HG02840 (cell line): ENCODE measurements around the gene NOC3L.

Source experiments
- ATAC-seq: cut with Tn5 transposase; IDR thresholded peaks from one replicate; pipeline ENCODE4 v1.9.1; 2021; ENCODE audit warnings: mild to moderate bottlenecking, moderate library complexity, moderate number of reproducible peaks; ENCODE audit not compliant: unreplicated experiment, low FRiP score

The NOC3L gene

DNA sequence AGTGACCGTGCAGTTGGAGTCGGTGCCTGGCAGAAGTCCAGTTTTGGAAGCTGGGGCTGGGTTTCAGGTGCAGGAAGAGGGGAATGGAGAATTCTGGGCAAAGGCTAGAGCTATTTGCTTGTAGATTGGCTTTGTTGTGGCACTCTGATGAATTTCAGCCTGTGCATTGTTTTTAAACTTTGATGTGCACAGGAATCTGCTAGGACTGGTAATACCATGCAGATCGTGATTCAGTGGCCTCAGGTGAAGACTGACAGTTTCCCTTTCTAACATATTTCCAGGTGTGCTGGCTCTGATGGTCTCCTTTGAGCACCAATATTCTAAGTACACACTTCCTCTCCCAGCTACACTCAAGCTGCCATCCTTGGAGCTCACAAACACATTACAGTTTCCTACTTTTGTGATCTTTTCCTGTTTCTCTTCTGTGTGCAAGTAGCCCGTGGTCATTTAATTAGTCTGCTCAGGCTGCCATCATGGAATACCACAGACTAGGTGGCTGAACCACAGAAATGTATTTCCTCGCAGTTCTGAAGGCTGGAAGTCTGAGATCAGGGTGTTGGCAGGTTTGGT is 55.6 kb downstream of the NOC3L start:
- no peak for ATAC-seq

DNA sequence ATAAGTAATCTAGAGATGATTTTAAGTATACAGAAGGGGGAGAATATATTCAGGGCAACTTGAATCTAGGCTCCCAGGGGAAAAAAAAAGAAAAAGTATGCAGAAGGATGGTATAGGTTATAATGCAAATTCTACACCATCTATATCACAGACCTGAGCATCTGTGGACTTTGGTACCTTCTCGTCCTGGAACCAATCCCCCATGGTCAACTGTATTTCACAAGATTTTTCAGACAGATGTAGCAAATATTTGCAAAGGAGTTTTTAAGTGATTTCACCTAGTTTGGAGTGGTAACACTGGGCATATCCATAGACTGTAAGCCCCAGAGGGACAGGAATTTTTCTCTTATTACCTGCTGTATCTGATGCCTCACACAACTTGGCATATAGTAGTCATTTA is 58.8 kb downstream of the NOC3L start:
- ATAC-seq, result no peak

DNA sequence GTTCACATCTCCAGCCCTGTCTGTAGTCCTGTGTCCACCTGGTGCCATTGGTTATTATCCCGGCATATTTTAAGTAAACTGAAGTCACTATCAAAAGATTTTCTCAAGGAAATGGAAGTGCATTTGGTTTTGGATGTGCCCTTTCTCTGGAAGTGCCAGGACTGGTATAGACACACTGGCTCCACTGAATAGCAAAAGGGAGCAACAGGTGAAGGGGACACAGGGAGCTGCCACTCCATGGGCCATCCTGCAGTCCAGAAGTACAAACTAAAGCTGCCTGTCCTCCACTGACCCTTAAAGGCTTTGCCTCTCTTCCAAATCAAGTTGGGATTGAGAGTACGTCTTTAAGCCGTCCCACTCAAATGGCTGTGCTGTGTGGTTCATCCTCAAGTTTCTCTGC is 62.7 kb downstream of the NOC3L start:
- ATAC-seq, result no peak

DNA sequence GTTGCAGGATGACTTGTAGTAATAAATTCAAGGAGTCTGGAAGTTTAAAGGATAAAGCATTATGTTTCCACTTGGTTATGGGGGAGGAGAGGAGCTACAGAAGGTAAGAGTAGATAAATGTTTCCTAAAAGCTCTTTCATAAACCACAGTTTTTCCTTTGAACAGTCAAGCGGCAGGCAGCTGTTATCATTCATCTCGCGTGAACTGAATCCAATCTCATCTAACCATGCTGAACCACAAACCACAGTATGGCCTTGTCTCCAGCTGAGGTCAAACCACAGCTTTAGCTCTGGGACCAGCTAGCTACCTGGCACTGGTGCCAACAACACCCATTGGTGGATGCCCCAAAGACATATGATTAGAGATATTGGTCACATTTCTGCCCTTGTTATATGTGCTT is 63.3 kb downstream of the NOC3L start:
- no peak for ATAC-seq

DNA sequence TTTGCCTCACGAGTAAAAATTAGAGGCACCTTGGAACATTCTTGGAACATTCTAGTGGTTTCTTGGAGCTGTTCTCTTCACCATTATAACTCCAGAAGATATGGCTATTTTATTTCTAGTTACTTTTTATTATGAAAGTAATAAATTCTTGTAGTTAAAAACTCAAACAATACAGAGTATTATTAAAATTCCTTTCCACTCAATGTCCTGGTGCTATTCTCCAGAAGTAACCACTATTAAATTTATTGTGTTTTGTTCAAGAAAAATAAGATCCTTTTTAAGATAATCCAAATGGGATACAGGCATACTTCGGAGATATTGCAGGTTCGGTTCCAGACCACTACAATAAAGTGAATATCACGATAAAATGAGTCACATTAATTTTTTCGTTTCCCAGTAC is 68.6 kb downstream of the NOC3L start:
- no peak for ATAC-seq

DNA sequence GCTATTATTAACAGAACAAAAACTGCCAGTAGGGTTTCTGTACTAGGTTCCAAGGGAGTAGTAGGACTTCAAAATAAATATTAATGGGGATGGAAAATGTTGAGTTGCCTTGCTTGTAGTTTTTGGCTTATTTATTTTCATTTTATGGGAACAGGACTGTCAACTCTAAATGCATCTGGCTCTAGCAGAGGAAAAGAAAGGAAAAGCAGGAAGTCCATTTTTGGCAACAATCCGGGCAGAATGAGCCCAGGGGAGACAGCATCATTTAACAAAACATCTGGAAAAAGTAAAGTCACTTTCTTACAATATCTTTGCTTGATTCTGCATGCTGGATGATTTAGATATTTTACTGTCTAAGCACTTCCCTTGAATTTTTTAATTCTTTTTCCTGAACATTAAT is 69.4 kb downstream of the NOC3L start:
- no peak for ATAC-seq

DNA sequence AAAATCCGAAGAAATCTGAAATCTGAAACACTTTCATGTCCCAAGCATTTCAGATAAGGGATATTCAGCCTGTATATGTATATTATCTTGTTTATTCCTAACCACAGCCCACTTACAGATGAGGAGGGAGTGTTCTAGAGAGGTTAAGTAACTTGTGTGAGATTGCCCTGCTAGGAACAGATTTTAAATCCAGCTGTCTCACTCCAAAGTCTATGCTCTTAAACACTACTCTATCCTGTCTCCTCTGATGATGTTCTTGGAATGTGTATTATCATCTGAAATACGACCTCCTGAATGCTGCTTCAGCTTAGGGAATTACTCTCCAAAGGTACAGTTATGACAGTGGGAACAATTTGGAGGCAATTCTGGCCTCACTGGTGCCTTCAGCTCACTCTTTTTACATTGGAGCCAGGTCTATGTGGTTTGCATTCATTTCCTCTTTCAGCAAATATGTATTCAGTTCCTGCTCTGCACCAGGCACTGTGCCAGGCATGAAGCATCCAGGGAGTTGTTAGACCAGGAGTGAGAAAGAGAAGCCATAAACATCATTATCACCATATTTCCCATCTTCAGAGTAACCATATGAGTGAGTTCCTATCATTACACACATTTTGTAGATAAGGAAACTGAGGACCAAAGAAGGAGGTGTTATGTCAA is 70.2 kb downstream of the NOC3L start:
- ATAC-seq, result no peak

DNA sequence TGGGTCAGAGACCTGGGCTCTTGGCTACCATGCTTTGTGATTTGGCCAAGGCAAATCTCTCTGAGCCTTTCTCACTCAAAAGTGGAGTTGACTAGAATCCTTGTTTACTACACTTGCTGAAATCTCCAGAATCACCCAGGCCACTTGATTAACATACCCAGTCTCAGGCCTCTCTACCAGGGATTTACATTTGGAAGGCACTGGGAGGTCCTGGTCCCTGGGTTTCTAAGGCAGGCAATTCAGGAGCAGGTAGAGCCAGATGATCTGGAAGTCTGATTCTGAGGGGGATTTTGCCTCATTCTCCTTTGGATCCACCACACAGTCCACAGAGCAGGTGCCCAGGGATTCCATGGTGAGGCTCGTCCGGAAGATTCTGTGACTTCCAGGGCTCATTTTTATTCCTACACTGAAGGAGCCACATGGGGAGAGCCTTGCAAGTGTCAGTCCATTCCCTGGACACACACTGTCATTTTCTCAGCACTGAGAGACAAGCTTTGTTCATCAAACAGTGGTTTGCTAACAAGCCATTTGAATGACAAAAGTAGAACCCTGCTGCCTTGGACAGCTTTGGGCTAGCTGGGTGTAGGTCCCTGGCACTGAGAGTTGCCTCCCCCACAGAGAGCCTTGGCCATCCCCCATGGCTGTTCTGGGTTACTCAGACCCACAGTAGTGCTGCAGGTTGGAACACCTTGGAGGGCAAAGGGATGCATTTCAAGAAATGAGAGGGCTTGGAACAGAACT is 74.2 kb downstream of the NOC3L start:
- ATAC-seq, result no peak

DNA sequence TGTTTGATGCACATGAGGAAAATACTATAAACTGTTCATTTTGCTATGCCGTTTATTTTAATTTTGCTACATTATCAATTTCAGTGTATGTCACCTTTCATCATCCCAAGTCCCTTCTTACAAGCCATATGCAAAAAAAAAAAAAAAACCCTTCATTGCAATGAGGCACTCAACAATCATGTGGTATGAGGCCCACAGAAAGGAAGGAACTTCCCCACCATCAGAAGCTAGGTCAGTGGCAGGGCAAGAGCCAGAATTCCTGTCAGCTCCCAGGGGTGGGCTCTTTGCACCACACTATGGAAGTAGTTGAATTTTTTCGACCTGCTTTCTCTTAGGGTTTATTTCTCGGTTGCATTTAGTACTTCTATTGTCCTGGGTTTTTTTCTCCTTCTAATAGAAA is 75.4 kb downstream of the NOC3L start:
- no peak for ATAC-seq

DNA sequence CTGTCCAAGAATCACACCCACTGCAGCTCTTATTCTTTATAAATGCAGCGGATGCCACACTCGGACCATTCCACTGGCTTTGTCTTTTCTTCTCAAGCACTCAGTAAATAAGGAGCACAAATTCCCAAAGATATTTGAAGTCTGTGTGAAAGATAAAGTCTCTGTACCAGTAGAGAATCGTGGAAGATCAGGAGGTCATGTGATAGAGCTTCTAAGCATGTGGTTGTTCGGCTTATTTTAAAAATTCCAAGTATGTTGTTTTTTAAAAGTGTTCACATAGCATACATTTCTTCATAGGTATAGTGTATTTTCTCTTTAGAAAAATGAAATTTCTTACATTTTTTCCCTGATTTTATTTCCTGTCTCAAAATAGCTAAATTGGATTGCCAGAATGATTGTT is 75.8 kb downstream of the NOC3L start:
- ATAC-seq, result no peak

DNA sequence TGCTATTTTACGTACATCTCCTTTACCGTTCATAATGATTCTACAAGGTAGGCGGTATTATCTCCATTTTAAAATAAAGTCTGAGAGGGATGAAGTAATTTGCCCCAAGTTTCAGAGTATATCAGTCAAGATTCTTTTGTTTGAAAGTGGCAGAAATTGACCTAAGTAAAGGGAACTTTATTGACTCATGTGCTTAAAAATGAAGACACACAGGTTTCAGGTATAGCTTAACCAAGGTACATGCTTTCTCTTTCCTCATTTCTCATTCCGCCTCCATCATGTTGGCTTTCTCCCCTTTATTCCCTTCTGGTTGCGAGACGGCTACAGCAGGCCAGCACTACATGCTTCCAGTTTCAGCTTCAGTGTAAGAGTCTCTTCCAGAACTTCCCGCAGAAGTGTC is 77.5 kb downstream of the NOC3L start:
- ATAC-seq, result no peak
